ENCODE measurements around the gene C1orf232. TPM values are rescaled to one million over a fixed set of nuclear protein-coding genes. Genes with fewer than 3 reads are reported as not detected.

Gene C1orf232
- total and polyA plus RNA-seq, 2 of the 8 experiments (the other 6 are each of a cell fraction or from before 2014, with no cell fraction given): not detected

GRCh38 chr1:26181586-26182382, 13.0 kb upstream of the C1orf232 start:
- ChIA-PET CTCF (ENCODE audit: partially characterized antibody) (interaction anchor here (12.6 to 16.2 kb wide), 2 partner anchors 4 to 8 kb away, joined by 159 read pairs; partner anchors contain the start of genes C1orf232, CATSPER4, CNKSR1 and ZNF593), POLR2A (ENCODE audit: partially characterized antibody) (interaction anchor here (0.7 to 1.3 kb wide), 3 partner anchors 9 to 94 kb away, joined by 3 to 4 read pairs (median 3); partner anchors contain the start of genes CATSPER4 and ZNF593)
- Histone ChIP-seq H2BK15ac (ENCODE audit: low read length) (no peak overlapping the region), H3K4me3 (ENCODE audit: extremely low read depth in 1 of 4, insufficient read depth in 2 of 4, low read depth in 3 of 4, low read length in 4 of 4) (no peak overlapping the region), H3K27ac (ENCODE audit: low read depth, low read length) (no peak overlapping the region), H4K8ac (ENCODE audit: extremely low read depth, insufficient read depth, low read length) (no peak overlapping the region), H4K5ac (ENCODE audit: insufficient read length, low read depth, low read length) (no peak overlapping the region), H3K56ac (replicated peaks; ENCODE audit: insufficient read length, low read depth, low read length) (no peak overlapping the region), H3K9me3 (ENCODE audit: insufficient read depth in 2 of 2, low read depth in 1 of 2, low read length in 1 of 2) (no peaks in the 10 kb centered on the region), H2BK120ac (replicated peaks; ENCODE audit: low read depth, low read length) (no peak overlapping the region), H3K23ac (ENCODE audit: insufficient read length) (no peak overlapping the region), H2BK12ac (ENCODE audit: low read depth, low read length) (no peak overlapping the region), H3K4me1 (replicated peaks in 1 of 4; ENCODE audit: control insufficient read depth in 3 of 4, insufficient read depth in 4 of 4, low read length in 3 of 4) (peaks cover 0 to 2% (median 0%) of the 10 kb centered on the region in 4 experiments; a peak in 4 of 7 replicates), H4K20me1 (replicated peaks in 1 of 2; ENCODE audit: control insufficient read depth in 1 of 2, insufficient read depth in 2 of 2, low read length in 2 of 2) (peaks cover 0 to 2% of the 10 kb centered on the region in 2 experiments), H3K79me1 (ENCODE audit: low read depth, low read length) (no peaks in the 10 kb centered on the region; the same call in 1 of the 2 replicates), H3K18ac (ENCODE audit: extremely low read depth, low read length) (no peak overlapping the region), H3K14ac (ENCODE audit: insufficient read length) (no peak overlapping the region), H2BK5ac (ENCODE audit: low read depth, low read length) (no peak overlapping the region), H3K27me3 (replicated peaks in 1 of 4; ENCODE audit: control insufficient read depth in 3 of 4, extremely low read depth in 1 of 4, insufficient read depth in 3 of 4, low read length in 3 of 4) (no peaks in the 10 kb centered on the region), H3K79me2 (ENCODE audit: control insufficient read depth in 1 of 2, insufficient read depth in 2 of 2, low read length in 2 of 2) (no peaks in the 10 kb centered on the region), H2AFZ (ENCODE audit: low read length) (no peak overlapping the region), H3K4ac (replicated peaks; ENCODE audit: insufficient read length, low read depth, low read length) (no peak overlapping the region), H3K4me2 (ENCODE audit: insufficient read depth in 1 of 2, low read depth in 2 of 2, low read length in 2 of 2) (no peak overlapping the region), H3K36me3 (ENCODE audit: control insufficient read depth in 2 of 4, insufficient read depth in 4 of 4, low read length in 3 of 4) (peaks cover 0 to 4% (median 3%) of the 10 kb centered on the region in 4 experiments; a peak in 4 of 8 replicates), H2AK5ac (ENCODE audit: low read depth, low read length) (no peak overlapping the region), H3K23me2 (ENCODE audit: low read depth, low read length) (peaks cover 2% of the 10 kb centered on the region; the same call in 1 of the 2 replicates), H4K91ac (replicated peaks; ENCODE audit: insufficient read length, low read length) (no peak overlapping the region), H3K9ac (replicated peaks in 1 of 4; ENCODE audit: extremely low read depth in 1 of 4, low read depth in 3 of 4, low read length in 3 of 4) (no peak overlapping the region), H2BK20ac (ENCODE audit: low read length) (no peak overlapping the region)
- WGBS, 2 experiments (ENCODE audit: extremely low coverage in 1 of 2, insufficient coverage in 1 of 2, insufficient read length in 1 of 2, insufficient replicate concordance in 2 of 2, low coverage in 1 of 2, low lambda C conversion rate in 2 of 2, missing lambda C conversion rate in 1 of 2): 85% methylated on average over 9 of the region's 9 CpGs; no CpG with 5 or more reads in 1 of the 2 experiments
- DNase-seq (ENCODE audit: low read depth in 1 of 2, low spot score in 2 of 2) (no peak), FAIRE-seq (no peak)
- TF ChIP-seq GTF2F1 (IDR thresholded peaks at IDR 0.05; ENCODE audit: borderline replicate concordance, low read depth, low read length) (no peak), ATF2 (IDR thresholded peaks at IDR 0.05; ENCODE audit: low read length) (no peak), CREB1 (IDR thresholded peaks at IDR 0.05) (no peak), TCF12 (IDR thresholded peaks at IDR 0.05; ENCODE audit: low read depth, low read length) (no peak), FOSL1 (IDR thresholded peaks at IDR 0.05; ENCODE audit: insufficient read depth, low read depth, low read length) (no peak), CBX5 (IDR thresholded peaks at IDR 0.05; ENCODE audit: low read depth, low read length) (no peak)

Measured in H1 (cell line).